IMR-90 (cell line): ENCODE results near the gene NCLN. TPM values are rescaled to one million over a fixed set of nuclear protein-coding genes. Genes with fewer than 3 reads are reported as not detected.

Experiments
- ATAC-seq: fragments of 200-7000 bp; cut with Tn5 transposase; 2 replicates; pipeline ENCODE4 v1.9.1; 2020; ENCODE audit warnings: low read depth, mild to moderate bottlenecking, moderate library complexity
- BruUV-seq: library from RNA; stranded (reverse); fragments of 400-500 nt; replicated peaks from 2 replicates; lab custom pipeline; 2021; lab: Mats Ljungman, UMichigan
- CTCF ChIA-PET: fragments of 300-600 bp; formaldehyde crosslinking; extraction: SDS; loops from one replicate; lab custom pipeline; 2021; ENCODE audit warnings: antibody characterized with exemption; lab: Yijun Ruan, JAX
- POLR2A ChIA-PET: fragments of 300-600 bp; sonication (Branson Sonifier 250); formaldehyde crosslinking; loops from one replicate; lab custom pipeline; 2022; ENCODE audit warnings: antibody characterized with exemption; ENCODE audit not compliant: unreplicated experiment; lab: Charles Lee
- DNase-seq: peaks from one replicate; pipeline ENCODE4 v3.0.0; 2013
- H2AFZ ChIP-seq: replicated peaks from 2 replicates; pipeline ENCODE3; 2013; ENCODE audit warnings: low read length, mild to moderate bottlenecking; ENCODE audit not compliant: poor library complexity
- H2AK5ac ChIP-seq: 2 replicates; pipeline ENCODE4 v1.6.1; 2013; ENCODE audit warnings: low read depth, low read length, inconsistent platforms
- H2AK9ac ChIP-seq: replicated peaks from 2 replicates; pipeline ENCODE3; 2013; ENCODE audit warnings: mild to moderate bottlenecking, low read depth, low read length, moderate library complexity; ENCODE audit not compliant: poor library complexity
- H2BK120ac ChIP-seq: 2 replicates; pipeline ENCODE4 v1.6.1; 2013; ENCODE audit warnings: low read depth, low read length, inconsistent platforms
- H2BK15ac ChIP-seq: 3 replicates; pipeline ENCODE4 v1.6.1; 2013; ENCODE audit warnings: low read depth, low read length, inconsistent platforms
- H2BK20ac ChIP-seq: 2 replicates; pipeline ENCODE4 v1.6.1; 2013; ENCODE audit warnings: low read depth, mild to moderate bottlenecking, inconsistent platforms, low read length, moderate library complexity
- H2BK5ac ChIP-seq: 2 replicates; pipeline ENCODE4 v1.6.1; 2013; ENCODE audit warnings: mild to moderate bottlenecking, low read depth, low read length, inconsistent platforms; ENCODE audit not compliant: poor library complexity, severe bottlenecking
- H3K14ac ChIP-seq: replicated peaks from 2 replicates; pipeline ENCODE4 v1.6.1; 2013; ENCODE audit warnings: low read depth, low read length, inconsistent platforms
- H3K18ac ChIP-seq: 2 replicates; pipeline ENCODE4 v1.6.1; 2013; ENCODE audit warnings: low read depth, low read length, control low read depth
- H3K23ac ChIP-seq: 2 replicates; pipeline ENCODE4 v1.6.1; 2013; ENCODE audit warnings: low read depth, low read length, inconsistent platforms
- H3K27ac ChIP-seq: 2 replicates; pipeline ENCODE4 v1.5.1; 2013; ENCODE audit warnings: mild to moderate bottlenecking, control low read depth, low read length; ENCODE audit not compliant: insufficient read depth
- H3K27me3 ChIP-seq: 2 replicates; pipeline ENCODE4 v1.6.1; 2013; ENCODE audit warnings: low read length; ENCODE audit not compliant: control insufficient read depth, insufficient read depth
- H3K36me3 ChIP-seq: 2 replicates; pipeline ENCODE4 v1.6.1; 2013; ENCODE audit warnings: low read length, mixed read lengths; ENCODE audit not compliant: control insufficient read depth, insufficient read depth
- H3K4ac ChIP-seq: 2 replicates; pipeline ENCODE4 v1.6.1; 2013; ENCODE audit warnings: low read depth, low read length, inconsistent platforms
- H3K4me1 ChIP-seq: 2 replicates; pipeline ENCODE4 v1.6.1; 2013; ENCODE audit warnings: low read length, mixed read lengths; ENCODE audit not compliant: control insufficient read depth, insufficient read depth
- H3K4me2 ChIP-seq: 2 replicates; pipeline ENCODE4 v1.6.1; 2013; ENCODE audit warnings: low read depth, mild to moderate bottlenecking, control low read depth, low read length, moderate library complexity
- H3K4me3 ChIP-seq: 2 replicates; pipeline ENCODE4 v1.5.1; 2013; ENCODE audit warnings: low read depth, mild to moderate bottlenecking, control low read depth, low read length, moderate library complexity; ENCODE audit not compliant: insufficient read depth
- H3K56ac ChIP-seq: 2 replicates; pipeline ENCODE4 v1.6.1; 2013; ENCODE audit warnings: low read length, inconsistent platforms; ENCODE audit not compliant: insufficient read depth; ENCODE audit errors: extremely low read depth
- H3K79me1 ChIP-seq, 2 experiments: 2 replicates each; pipeline ENCODE4 v1.6.1; 2013; ENCODE audit warnings: low read length in 2 of 2, inconsistent platforms in 1 of 2, low read depth in 1 of 2
- H3K9ac ChIP-seq: 2 replicates; pipeline ENCODE4 v1.6.1; 2013; ENCODE audit warnings: low read depth, low read length, control low read depth
- H3K9me1 ChIP-seq: 2 replicates; pipeline ENCODE4 v1.6.1; 2013; ENCODE audit warnings: low read length, inconsistent platforms; ENCODE audit not compliant: insufficient read depth
- H3K9me3 ChIP-seq: 2 replicates; pipeline ENCODE4 v1.6.1; 2013; ENCODE audit warnings: low read length; ENCODE audit not compliant: control insufficient read depth, insufficient read depth
- H4K20me1 ChIP-seq: 2 replicates; pipeline ENCODE4 v1.6.1; 2013; ENCODE audit warnings: low read length, inconsistent platforms; ENCODE audit not compliant: insufficient read depth
- H4K5ac ChIP-seq: 2 replicates; pipeline ENCODE4 v1.6.1; 2013; ENCODE audit warnings: mild to moderate bottlenecking, low read depth, low read length, control low read depth
- H4K8ac ChIP-seq, 2 experiments: 2 replicates each; pipeline ENCODE4 v1.6.1; 2013; ENCODE audit warnings: low read depth in 2 of 2, low read length in 2 of 2, control low read depth in 1 of 2, inconsistent platforms in 1 of 2
- H4K91ac ChIP-seq: 2 replicates; pipeline ENCODE4 v1.6.1; 2013; ENCODE audit warnings: low read depth, low read length, inconsistent platforms; ENCODE audit not compliant: insufficient read depth
- BHLHE40 ChIP-seq: fragments of 150-350 bp; IDR thresholded peaks from 2 replicates; pipeline ENCODE4 v1.6.1; 2016; ENCODE audit warnings: mild to moderate bottlenecking, low read depth, low read length
- CEBPB ChIP-seq: IDR thresholded peaks from 2 replicates; pipeline ENCODE4 v1.6.1; 2012; ENCODE audit warnings: low read depth, low read length, improper control_type of control experiment
- CHD1 ChIP-seq: IDR thresholded peaks from 2 replicates; pipeline ENCODE4 v1.6.1; 2012; ENCODE audit warnings: low read depth, low read length, improper control_type of control experiment
- ELK1 ChIP-seq: fragments of 150-350 bp; IDR thresholded peaks from 2 replicates; pipeline ENCODE4 v1.6.1; 2016; ENCODE audit warnings: low read depth, mild to moderate bottlenecking, low read length, moderate library complexity, borderline replicate concordance
- FOS ChIP-seq: fragments of 150-350 bp; IDR thresholded peaks from 2 replicates; pipeline ENCODE4 v1.6.1; 2016; ENCODE audit warnings: low read depth, low read length
- MAFK ChIP-seq: IDR thresholded peaks from 2 replicates; pipeline ENCODE4 v1.6.1; 2012; ENCODE audit warnings: low read depth, low read length, improper control_type of control experiment
- MAZ ChIP-seq: IDR thresholded peaks from 2 replicates; pipeline ENCODE4 v1.6.1; 2012; ENCODE audit warnings: low read depth, mild to moderate bottlenecking, low read length, improper control_type of control experiment, moderate library complexity, borderline replicate concordance
- MXI1 ChIP-seq: IDR thresholded peaks from 2 replicates; pipeline ENCODE4 v1.6.1; 2012; ENCODE audit warnings: low read depth, mild to moderate bottlenecking, low read length, moderate library complexity, borderline replicate concordance
- POLR2A ChIP-seq: IDR thresholded peaks from 2 replicates; pipeline ENCODE4 v1.6.1; 2012; ENCODE audit warnings: mild to moderate bottlenecking, low read depth, low read length
- RAD21 ChIP-seq: IDR thresholded peaks from 2 replicates; pipeline ENCODE4 v1.6.1; 2012; ENCODE audit warnings: low read length, improper control_type of control experiment
- RCOR1 ChIP-seq: IDR thresholded peaks from 2 replicates; pipeline ENCODE4 v1.6.1; 2012; ENCODE audit warnings: mild to moderate bottlenecking, low read length, improper control_type of control experiment; ENCODE audit not compliant: insufficient replicate concordance
- SMC3 ChIP-seq: fragments of 150-350 bp; IDR thresholded peaks from 2 replicates; pipeline ENCODE4 v1.6.1; 2016; ENCODE audit warnings: low read depth, mild to moderate bottlenecking, antibody characterized with exemption, low read length, moderate library complexity
- WGBS, 2 experiments: methylation state at CpG; one replicate each; pipeline versions ENCODE4 v1.1.5 to v1.1.7; 2013; ENCODE audit warnings: missing lambda C conversion rate in 2 of 2; ENCODE audit not compliant: insufficient read length in 1 of 2; ENCODE audit errors: extremely low coverage in 2 of 2; 5-methylcytosine and 5-hydroxymethylcytosine counted together
- dilution Hi-C: fragments of 300-500 bp; cut with HindIII; formaldehyde crosslinking; loops from one replicate; pipeline ENCODE4 v1.14.3; 2018; ENCODE audit warnings: low sequenced_read_pairs; ENCODE audit not compliant: unreplicated experiment
- in situ Hi-C: fragments of 300-500 bp; cut with MboI; formaldehyde crosslinking; loops from 3 replicates; pipeline ENCODE4 v1.14.3; 2019; ENCODE audit warnings: low sequenced_read_pairs, inconsistent platforms, mixed read lengths
- intact Hi-C: fragments of 100-400 bp; cut with micrococcal nuclease; formaldehyde crosslinking; loops from 2 replicates; pipeline ENCODE4 v1.10.0; 2022
- polyA plus RNA-seq, 3 experiments: library from polyadenylated mRNA; depleted of rRNA; stranded (reverse); fragments of >200 nt; gene quantifications; 2 replicates each; pipeline ENCODE4 v1.2.3, GENCODE V29; 2012; ENCODE audit warnings: low replicate concordance in 1 of 3
- total RNA-seq: library from RNA; depleted of rRNA; stranded (reverse); fragments of >200 nt; gene quantifications from 2 replicates; pipeline ENCODE4 v1.2.3, GENCODE V29; 2012
- TF ChIP-seq, protein P1 (sequence below): conservative IDR thresholded peaks from 2 replicates; pipeline ENCODE4 v1.5.1; 2012; ENCODE audit warnings: mild to moderate bottlenecking, low read depth, low read length, improper control_type of control experiment

NCLN gene
- total and polyA plus RNA-seq, 2 of the 4 experiments (the other 2 are of a cell fraction): 32.8 to 90.8 TPM

- Histone ChIP-seq H4K8ac (no peak overlapping the region), H3K79me1 (no peaks in the 10 kb centered on the region), H3K9ac (no peak overlapping the region), H3K36me3 (no peaks in the 10 kb centered on the region), H2AK5ac (no peak overlapping the region), H2AFZ (no peak overlapping the region), H3K9me1 (no peaks in the 10 kb centered on the region), H3K56ac (no peak overlapping the region), H4K91ac (no peak overlapping the region), H2AK9ac (no peak overlapping the region), H4K5ac (no peak overlapping the region), H2BK15ac (no peak overlapping the region), H3K23ac (no peak overlapping the region), H2BK20ac (no peak overlapping the region), H4K20me1 (no peaks in the 10 kb centered on the region), H2BK120ac (no peak overlapping the region), H3K4me2 (no peak overlapping the region), H3K4me1 (no peaks in the 10 kb centered on the region), H2BK5ac (no peak overlapping the region), H3K4me3 (no peak overlapping the region), H3K4ac (no peak overlapping the region), H3K14ac (no peak overlapping the region), H3K18ac (no peak overlapping the region), H3K9me3 (peaks cover 10% of the 10 kb centered on the region), H3K27me3 (peaks cover 5% of the 10 kb centered on the region), H3K27ac (no peak overlapping the region)
- BruUV-seq: no TSS peak
- TF ChIP-seq RCOR1: no peak
- TF ChIP-seq, protein P1, sequence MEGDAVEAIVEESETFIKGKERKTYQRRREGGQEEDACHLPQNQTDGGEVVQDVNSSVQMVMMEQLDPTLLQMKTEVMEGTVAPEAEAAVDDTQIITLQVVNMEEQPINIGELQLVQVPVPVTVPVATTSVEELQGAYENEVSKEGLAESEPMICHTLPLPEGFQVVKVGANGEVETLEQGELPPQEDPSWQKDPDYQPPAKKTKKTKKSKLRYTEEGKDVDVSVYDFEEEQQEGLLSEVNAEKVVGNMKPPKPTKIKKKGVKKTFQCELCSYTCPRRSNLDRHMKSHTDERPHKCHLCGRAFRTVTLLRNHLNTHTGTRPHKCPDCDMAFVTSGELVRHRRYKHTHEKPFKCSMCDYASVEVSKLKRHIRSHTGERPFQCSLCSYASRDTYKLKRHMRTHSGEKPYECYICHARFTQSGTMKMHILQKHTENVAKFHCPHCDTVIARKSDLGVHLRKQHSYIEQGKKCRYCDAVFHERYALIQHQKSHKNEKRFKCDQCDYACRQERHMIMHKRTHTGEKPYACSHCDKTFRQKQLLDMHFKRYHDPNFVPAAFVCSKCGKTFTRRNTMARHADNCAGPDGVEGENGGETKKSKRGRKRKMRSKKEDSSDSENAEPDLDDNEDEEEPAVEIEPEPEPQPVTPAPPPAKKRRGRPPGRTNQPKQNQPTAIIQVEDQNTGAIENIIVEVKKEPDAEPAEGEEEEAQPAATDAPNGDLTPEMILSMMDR: no peak
- TF ChIP-seq MAZ: no peak
- TF ChIP-seq MAFK: no peak
- TF ChIP-seq SMC3: no peak
- TF ChIP-seq BHLHE40: no peak
- TF ChIP-seq ELK1: no peak
- no peak for TF ChIP-seq POLR2A
- TF ChIP-seq MXI1: no peak
- TF ChIP-seq CHD1: no peak
- no peak for TF ChIP-seq RAD21
- no peak for TF ChIP-seq CEBPB
- no peak for TF ChIP-seq FOS
- intact Hi-C loops: no loop called here
- ChIA-PET CTCF (no interaction called here), POLR2A (no interaction called here)
- no peak for ATAC-seq
- no peak for DNase-seq
- WGBS, 2 experiments: no CpG with 5 or more reads among the region's 2 CpGs
- in situ Hi-C loops: no loop called here
- dilution Hi-C loops: no loop called here
Observed at GRCh38 chr19:3252650-3253049, 66.9 kb downstream of the NCLN start.
